Skeletal muscle satellite cell (primary cell): ENCODE results near the gene SH2D6.
"Not testable (repeated sequence)": the region's sequence is repeated elsewhere in the genome, so short reads cannot be mapped to it uniquely, and the experiment has no call there.

ENCODE experiments used
- H3K27me3 ChIP-seq: 2 replicates; pipeline ENCODE4 v1.7.0; 2013; ENCODE audit warnings: low read length; ENCODE audit not compliant: control insufficient read depth, insufficient read depth
- H3K36me3 ChIP-seq: 2 replicates; pipeline ENCODE4 v1.7.0; 2013; ENCODE audit warnings: mild to moderate bottlenecking, control low read depth, low read length; ENCODE audit not compliant: insufficient read depth
- H3K4me1 ChIP-seq: 2 replicates; pipeline ENCODE4 v1.7.0; 2013; ENCODE audit warnings: low read length; ENCODE audit not compliant: control insufficient read depth, insufficient read depth
- H3K4me2 ChIP-seq: 2 replicates; pipeline ENCODE4 v1.7.0; 2013; ENCODE audit warnings: mild to moderate bottlenecking, low read length
- H3K4me3 ChIP-seq: 2 replicates; pipeline ENCODE4 v1.7.0; 2013; ENCODE audit warnings: low read length
- H3K9ac ChIP-seq: 2 replicates; pipeline ENCODE4 v1.7.0; 2013; ENCODE audit warnings: mild to moderate bottlenecking, low read depth, low read length, moderate library complexity
- H3K9me3 ChIP-seq: replicated peaks from 2 replicates; pipeline ENCODE4 v1.7.0; 2013; ENCODE audit warnings: mild to moderate bottlenecking, control low read depth, low read length

The SH2D6 gene

DNA sequence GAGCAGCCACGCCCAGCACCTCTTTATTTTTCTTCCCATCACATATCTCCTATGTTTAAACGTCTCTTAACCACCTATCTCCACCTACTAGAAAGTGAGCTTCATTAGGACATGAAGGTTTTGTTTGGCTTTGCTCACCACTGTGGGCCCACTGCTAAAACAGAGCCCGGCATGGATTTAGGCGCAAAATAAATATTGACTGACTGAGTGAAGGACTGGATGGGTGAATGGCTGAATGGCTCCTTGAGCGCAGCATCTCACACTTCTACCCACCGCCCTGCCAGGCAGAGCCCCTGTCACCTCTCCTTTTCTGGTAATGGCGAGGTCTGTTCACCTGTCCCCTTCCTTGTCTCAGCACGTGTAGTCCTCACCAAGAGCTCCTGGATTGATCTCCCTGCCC is 18.5 kb upstream of the SH2D6 start:
- no peaks in the 10 kb centered on the region for H3K36me3 ChIP-seq

DNA sequence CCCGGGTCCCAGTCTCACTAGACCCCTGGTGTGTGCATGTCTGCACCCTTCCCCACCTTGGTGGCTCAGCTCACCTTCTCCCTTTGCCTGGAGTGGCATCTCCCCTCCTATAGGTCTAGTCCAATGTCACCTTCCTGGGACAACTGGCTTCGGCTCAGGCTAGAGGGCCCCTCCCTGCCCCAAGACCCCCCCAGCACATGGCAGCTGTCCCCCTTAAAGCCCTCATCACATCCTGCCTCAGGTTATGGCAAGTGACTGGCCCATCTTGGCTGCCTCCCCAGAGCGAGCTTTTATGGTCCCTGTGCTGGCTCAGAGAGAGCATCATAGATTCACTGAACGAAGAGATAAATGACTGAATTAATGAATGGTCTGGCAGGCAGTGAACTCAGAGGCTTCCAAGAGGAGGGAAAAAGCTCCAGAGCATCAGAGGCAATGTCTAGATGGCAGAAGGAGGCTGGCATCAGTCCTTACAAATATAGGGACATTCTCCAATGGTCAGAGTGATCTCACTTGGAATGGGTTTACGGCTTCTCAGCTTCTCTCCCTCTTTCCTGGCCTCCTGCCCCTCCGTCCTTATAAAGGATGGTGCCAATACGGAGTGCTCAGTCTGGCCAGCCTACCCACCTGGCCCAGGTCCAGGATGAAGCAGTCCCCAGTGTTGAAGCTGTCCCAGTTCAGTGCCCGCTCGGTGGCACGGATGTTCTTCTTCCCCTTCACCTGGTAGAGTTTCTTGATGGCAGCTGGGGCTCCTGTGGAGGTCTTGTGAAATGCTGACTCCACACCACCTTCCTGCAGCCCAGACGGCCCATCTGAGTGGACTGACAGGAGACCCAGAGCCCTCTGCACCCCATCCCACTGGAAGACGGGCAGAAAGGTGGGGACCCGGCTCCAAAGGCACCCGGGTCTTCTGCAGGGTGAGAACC is 17.7 kb upstream of the SH2D6 start:
- Histone ChIP-seq H3K36me3 (no peaks in the 10 kb centered on the region), H3K9ac (no peak overlapping the region), H3K4me2 (no peak overlapping the region), H3K4me1 (peaks cover 12% of the 10 kb centered on the region), H3K27me3 (no peaks in the 10 kb centered on the region), H3K4me3 (no peak overlapping the region), H3K9me3 (no peaks in the 10 kb centered on the region)

More for the DNA sequence above, 18.5 kb upstream of the SH2D6 start:
- Histone ChIP-seq H3K4me1 (peaks cover 4% of the 10 kb centered on the region), H3K4me2 (no peak overlapping the region), H3K9me3 (no peaks in the 10 kb centered on the region), H3K27me3 (no peaks in the 10 kb centered on the region), H3K4me3 (no peak overlapping the region), H3K9ac (no peak overlapping the region)

DNA sequence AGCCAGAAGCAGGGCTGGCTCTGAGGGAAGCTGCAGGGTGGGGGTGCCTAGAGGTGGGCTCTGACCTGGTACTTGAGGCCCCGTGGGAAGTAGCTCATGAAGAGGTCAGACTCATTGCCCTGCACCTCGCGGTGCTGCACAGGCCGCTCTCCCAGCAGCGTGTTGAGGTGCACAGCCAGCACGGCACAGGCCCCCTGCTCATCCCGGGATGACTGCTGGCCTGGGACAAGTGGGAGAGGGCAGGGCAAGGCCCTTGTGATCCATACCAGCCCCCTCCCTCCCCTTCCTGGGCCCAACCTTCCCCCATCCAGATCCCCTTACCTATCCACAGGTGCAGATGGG is 17.1 kb upstream of the SH2D6 start:
- Histone ChIP-seq H3K36me3 (no peaks in the 10 kb centered on the region), H3K27me3 (no peaks in the 10 kb centered on the region), H3K9ac (no peak overlapping the region), H3K4me2 (no peak overlapping the region), H3K4me1 (peaks cover 13% of the 10 kb centered on the region), H3K9me3 (no peaks in the 10 kb centered on the region), H3K4me3 (no peak overlapping the region)

DNA sequence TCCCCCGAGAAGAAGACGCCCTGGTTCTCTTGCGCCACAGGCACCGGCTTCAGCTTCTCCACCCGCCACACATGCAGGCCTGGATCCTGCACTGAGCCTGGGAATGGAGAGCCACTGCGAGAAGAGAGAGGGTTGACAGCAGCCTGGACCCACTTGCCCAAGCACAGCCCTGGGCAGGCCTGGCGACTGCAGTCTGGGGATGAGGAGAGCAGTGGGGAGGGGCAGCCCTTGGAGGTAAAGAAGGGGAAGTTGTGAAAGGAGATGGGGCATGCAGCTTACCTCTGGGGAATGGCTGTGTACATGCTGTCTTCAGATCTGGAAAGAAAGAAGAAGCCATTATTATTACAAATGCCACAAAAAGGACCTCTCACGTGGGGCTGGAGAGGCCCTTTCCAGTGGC is 16.7 kb upstream of the SH2D6 start:
- H3K36me3 ChIP-seq = no peaks in the 10 kb centered on the region
- H3K27me3 ChIP-seq = no peaks in the 10 kb centered on the region

DNA sequence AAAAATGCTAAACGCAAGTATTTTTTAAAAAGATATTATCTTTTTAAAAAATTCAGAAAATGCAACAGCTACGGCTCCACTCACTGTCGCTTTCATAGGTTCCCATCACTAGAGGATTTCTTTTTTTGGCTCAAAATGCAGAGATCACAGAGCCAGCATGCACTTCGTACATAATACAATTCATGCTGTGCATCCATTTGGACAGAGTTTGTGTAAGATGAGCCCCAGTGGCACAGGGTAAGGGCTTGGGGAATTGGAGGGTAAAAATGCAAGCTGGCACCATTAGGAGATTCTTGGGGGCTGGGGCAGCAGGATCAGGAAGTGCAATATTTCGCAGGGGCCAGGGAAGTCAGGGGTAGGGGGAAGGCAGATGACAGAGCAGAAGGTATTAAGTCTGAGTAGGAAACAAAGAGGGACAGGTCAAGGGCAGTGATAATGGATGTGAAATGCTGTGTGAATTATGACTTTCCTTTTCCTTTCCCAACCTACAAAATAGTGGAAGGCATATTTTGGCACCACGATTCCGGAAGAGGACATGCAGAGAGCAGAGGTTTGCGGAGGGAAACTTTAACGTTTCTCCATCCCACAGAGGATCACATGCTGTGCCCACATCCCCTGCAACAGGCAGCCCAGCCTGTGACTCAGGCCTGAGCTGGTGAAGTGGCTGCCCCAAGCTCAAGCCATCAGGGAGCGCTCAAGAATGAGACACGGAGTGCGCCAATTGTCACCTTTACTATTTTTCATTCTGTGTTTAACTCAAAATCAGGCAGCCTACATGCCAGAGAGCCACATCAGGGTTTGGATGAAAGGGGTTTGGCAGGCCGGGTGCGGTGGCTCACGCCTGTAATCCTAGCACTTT is 13.1 kb upstream of the SH2D6 start:
- H3K4me2 ChIP-seq = peak overlapping the region; percentile 76
- H3K9me3 ChIP-seq = no peaks in the 10 kb centered on the region
- H3K4me1 ChIP-seq = peaks cover 24% of the 10 kb centered on the region
- H3K9ac ChIP-seq = peak overlapping the region; percentile 59
- no peaks in the 10 kb centered on the region for H3K27me3 ChIP-seq
- H3K36me3 ChIP-seq = no peaks in the 10 kb centered on the region
- H3K4me3 ChIP-seq = peak overlapping the region; percentile 48

More for the DNA sequence above, 16.7 kb upstream of the SH2D6 start:
- Histone ChIP-seq H3K9me3 (no peaks in the 10 kb centered on the region), H3K9ac (no peak overlapping the region), H3K4me3 (no peak overlapping the region), H3K4me1 (peaks cover 13% of the 10 kb centered on the region), H3K4me2 (no peak overlapping the region)

DNA sequence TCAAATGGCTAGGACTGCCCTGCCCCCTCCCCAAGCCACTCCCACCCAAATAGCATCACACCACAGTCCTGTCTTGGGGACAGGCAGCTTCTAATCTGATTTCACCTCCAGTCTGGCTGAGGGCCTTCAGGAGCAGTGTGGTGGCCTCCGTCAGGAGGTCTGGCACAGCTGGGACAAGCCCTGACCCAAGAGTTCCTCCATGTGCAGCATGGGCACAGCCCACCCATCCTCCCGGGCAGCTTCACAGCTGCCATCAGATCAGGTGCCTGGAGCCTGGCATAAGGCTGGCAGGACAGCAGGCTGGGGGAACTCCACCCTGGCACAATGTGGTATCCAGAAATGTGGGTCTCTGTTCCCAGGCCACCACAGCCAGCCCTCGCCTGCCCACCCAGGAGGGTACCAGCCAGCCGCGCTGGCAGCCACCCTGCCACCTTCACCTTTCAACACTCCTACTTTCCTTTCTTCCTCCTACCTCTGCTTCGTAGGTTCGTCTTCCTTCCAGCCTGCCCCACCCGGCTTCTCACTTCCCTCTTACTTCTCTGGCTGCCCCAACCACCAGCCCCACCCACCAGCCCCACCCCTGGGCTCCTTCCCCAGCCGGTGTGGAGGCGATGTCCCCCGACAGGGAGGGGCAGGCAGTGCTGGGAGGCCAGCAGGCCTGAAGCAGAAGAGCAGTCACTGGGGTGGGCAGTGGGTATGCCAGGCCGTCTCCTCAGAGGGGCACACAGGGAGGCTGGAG is 8.5 kb upstream of the SH2D6 start, which contains the start of gene CAPG:
Gene CAPG, minus strand, starts transcription at position 522 of the 739 bp plus-strand sequence. CDS start 8,221 bp downstream, outside the sequence.
- Histone ChIP-seq H3K4me2 (peak within 1 kb of the TSS; percentile 58), H3K36me3 (no peaks in the 10 kb centered on the region), H3K4me3 (no peak within 1 kb of the TSS), H3K9ac (peak within 1 kb of the TSS; percentile 26), H3K27me3 (no peaks in the 10 kb centered on the region), H3K4me1 (peaks cover 32% of the 10 kb centered on the region), H3K9me3 (no peaks in the 10 kb centered on the region)

DNA sequence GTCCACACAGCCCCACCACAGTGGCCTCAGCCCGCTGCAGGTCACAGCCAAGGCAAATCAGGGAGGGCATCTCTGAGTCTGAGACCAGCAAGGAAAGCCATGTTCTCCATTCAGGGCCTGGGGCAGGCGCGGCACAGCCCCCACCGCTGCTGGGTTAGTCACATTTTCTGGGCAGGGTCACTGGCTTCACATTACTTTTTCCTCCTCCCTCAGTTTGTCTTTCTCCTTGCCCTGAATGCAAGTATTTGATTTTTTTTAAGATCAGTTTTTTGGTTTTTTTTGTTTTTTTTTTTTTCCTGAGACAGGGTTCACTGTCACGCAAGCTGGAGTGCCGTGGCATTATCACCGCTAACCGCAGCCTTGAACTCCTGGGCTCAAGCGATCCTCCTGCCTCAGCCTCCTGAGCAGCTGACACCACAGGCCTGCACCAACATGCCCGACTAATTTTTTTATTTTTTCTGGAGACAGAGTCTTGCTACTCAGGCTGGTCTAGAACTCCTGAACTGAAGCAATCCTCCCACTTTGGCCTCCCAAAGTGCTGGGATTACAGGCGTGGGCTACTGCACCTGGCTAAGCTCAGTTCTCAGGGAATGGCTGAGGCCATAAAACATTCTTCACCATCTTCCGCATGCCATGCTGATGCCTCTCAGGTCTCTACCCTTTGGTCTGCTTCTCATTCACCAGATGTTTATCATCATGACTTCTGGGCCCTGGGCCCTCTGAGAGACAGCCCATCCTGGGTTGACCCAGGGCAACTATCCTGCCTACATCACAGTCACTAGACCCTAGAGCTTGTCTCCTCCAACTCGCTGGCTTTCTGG is 7.7 kb upstream of the SH2D6 start:
- Histone ChIP-seq H3K4me1 (peaks cover 24% of the 10 kb centered on the region), H3K27me3 (no peaks in the 10 kb centered on the region), H3K9ac (peak overlapping the region; percentile 26), H3K9me3 (no peaks in the 10 kb centered on the region), H3K4me3 (no peak overlapping the region), H3K4me2 (peak overlapping the region; percentile 58), H3K36me3 (no peaks in the 10 kb centered on the region)

DNA sequence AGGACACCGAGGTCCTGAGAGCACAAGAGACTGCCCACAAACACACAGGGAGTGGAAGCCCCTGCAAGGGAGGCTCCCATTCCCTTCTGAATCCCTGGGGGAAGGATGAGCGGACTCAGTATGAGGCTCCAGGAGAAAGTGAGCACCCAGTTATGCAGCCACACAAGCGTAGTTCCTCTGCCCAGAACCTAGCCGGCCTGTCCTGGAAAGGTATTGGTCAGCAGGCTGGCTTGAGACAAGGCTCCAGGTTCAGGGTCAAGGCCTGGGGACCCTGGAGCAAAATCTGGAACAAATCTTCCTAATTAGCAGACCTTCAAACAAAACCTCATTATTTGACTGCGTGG is 7.1 kb upstream of the SH2D6 start:
- H3K4me3 ChIP-seq = no peak overlapping the region
- no peak overlapping the region for H3K9ac ChIP-seq
- H3K9me3 ChIP-seq = no peaks in the 10 kb centered on the region
- H3K4me2 ChIP-seq = no peak overlapping the region
- no peaks in the 10 kb centered on the region for H3K27me3 ChIP-seq
- peaks cover 23% of the 10 kb centered on the region for H3K4me1 ChIP-seq
- no peaks in the 10 kb centered on the region for H3K36me3 ChIP-seq

DNA sequence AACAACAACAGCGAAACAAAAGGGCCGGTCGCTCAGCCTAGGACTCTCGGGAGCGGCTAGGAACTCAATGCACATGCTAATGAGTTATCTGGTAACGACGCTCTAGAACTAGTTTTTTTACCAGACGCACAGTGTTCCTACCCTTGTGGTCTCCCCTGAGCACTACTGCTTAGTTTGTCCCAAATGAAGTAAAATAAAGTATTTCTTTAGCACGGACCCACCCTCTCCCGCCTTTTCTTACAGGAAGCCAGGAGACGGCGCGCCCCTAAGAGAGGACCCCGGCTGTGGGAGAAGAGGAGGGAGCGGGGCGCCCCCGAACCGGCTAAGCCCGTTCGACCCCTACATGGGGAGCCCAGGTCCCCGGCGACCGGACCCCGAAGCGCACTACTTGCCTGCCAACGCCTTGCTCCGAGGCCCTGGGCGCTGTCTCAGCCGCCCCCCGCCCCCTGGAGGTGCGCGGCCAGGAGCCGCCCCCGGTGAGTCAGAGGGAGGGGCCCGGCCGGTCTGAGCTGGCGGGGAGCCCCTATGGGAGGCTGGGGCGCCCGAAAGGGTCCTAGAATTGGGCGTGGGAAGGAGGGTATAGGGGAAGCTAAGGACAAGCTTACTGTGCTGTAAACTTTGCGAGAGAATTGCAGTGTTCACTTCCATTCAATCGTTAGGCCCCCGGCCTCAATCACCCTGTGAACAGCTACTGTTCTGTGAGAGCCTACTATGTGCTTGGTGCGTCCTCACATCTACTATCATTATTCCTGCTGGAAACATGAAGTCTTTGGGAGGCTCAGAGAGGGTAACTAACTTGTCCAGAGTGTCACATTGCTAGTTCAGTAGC is 4.7 kb upstream of the SH2D6 start:
- peak overlapping the region; percentile 65 for H3K4me3 ChIP-seq
- H3K9me3 ChIP-seq = no peaks in the 10 kb centered on the region
- no peaks in the 10 kb centered on the region for H3K27me3 ChIP-seq
- no peaks in the 10 kb centered on the region for H3K36me3 ChIP-seq
- peaks cover 24% of the 10 kb centered on the region for H3K4me1 ChIP-seq
- H3K9ac ChIP-seq = peak overlapping the region; percentile 61
- H3K4me2 ChIP-seq = peak overlapping the region; percentile 77

DNA sequence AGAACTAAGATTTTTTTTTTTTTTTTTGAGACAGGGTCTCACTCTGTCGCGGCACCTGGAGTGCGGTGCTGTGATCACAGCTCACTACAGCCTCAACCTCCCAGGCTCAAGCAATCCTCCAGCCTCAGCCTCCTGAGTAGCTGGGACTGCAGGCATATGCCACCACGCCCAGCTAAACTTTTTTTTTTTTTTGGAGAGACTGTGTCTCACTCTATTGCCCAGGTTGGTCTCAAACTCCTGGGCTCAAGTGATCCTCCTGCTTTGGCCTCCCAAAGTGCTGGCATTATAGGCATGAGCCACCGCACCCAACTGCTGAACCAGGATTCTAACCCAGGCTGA is 4.1 kb upstream of the SH2D6 start:
- not testable (repeated sequence) for H3K9me3 ChIP-seq, H3K9ac ChIP-seq, H3K27me3 ChIP-seq, H3K4me2 ChIP-seq, H3K4me3 ChIP-seq, H3K36me3 ChIP-seq
- peaks cover 30% of the 10 kb centered on the region for H3K4me1 ChIP-seq
